DMS153 treated with DMSO at 0.1 percent for 48 hours (cell line): ENCODE data around the gene KLHL2.
"Not testable (repeated sequence)": the region's sequence is repeated elsewhere in the genome, so short reads cannot be mapped to it uniquely, and the experiment has no call there.

Source experiments
- DNase-seq: peaks from one replicate; lab custom pipeline; 2025; ENCODE audit not compliant: unreplicated experiment; lab: John Stamatoyannopoulos, UW

Gene KLHL2

GRCh38 chr4:165201806-165202205 lies 5.6 kb upstream of the KLHL2 start:
- no peak for DNase-seq

- DNase-seq, result no peak
Measured at GRCh38 chr4:165203541-165204461, 3.6 kb upstream of the KLHL2 start.

GRCh38 chr4:165204462-165204830 lies 2.9 kb upstream of the KLHL2 start:
- DNase-seq, result no peak

- DNase-seq, result no peak
Measured at GRCh38 chr4:165207016-165207430, 338 bp upstream of the KLHL2 start.

GRCh38 chr4:165208221-165208652 lies 876 bp downstream of the KLHL2 start:
- no peak for DNase-seq

GRCh38 chr4:165208741-165209388 lies 1.5 kb downstream of the KLHL2 start:
- DNase-seq, result peak; percentile 23

- no peak for DNase-seq
Measured at GRCh38 chr4:165209796-165210195, 2.4 kb downstream of the KLHL2 start.

GRCh38 chr4:165210566-165210965 lies 3.2 kb downstream of the KLHL2 start:
- no peak for DNase-seq

GRCh38 chr4:165212647-165213046 lies 5.3 kb downstream of the KLHL2 start:
- DNase-seq, result not testable (repeated sequence)

- DNase-seq, result not testable (repeated sequence)
Measured at GRCh38 chr4:165213404-165213803, 6.0 kb downstream of the KLHL2 start.

GRCh38 chr4:165213991-165214709 lies 6.8 kb downstream of the KLHL2 start:
- DNase-seq, result not testable (repeated sequence)

- not testable (repeated sequence) for DNase-seq
Measured at GRCh38 chr4:165215034-165215751, 7.8 kb downstream of the KLHL2 start.

- DNase-seq, result not testable (repeated sequence)
Measured at GRCh38 chr4:165215761-165216487, 8.6 kb downstream of the KLHL2 start.

- DNase-seq, result no peak
Measured at GRCh38 chr4:165217325-165217724, 10.0 kb downstream of the KLHL2 start.

GRCh38 chr4:165221306-165221705 lies 13.9 kb downstream of the KLHL2 start:
- DNase-seq, result not testable (repeated sequence)

- not testable (repeated sequence) for DNase-seq
Measured at GRCh38 chr4:165221993-165222650, 14.8 kb downstream of the KLHL2 start.

GRCh38 chr4:165222651-165222994 lies 15.3 kb downstream of the KLHL2 start:
- DNase-seq, result peak; percentile 18

- not testable (repeated sequence) for DNase-seq
Measured at GRCh38 chr4:165227401-165227800, 20.0 kb downstream of the KLHL2 start.

GRCh38 chr4:165229490-165230200 lies 22.3 kb downstream of the KLHL2 start:
- not testable (repeated sequence) for DNase-seq
